GM18517 (cell line): ENCODE results near the gene DDN.
A peak's percentile ranks its signal among the peaks of the same experiment; 100 is the strongest.

ENCODE experiments used
- ATAC-seq: cut with Tn5 transposase; IDR thresholded peaks from one replicate; pipeline ENCODE4 v1.9.1; 2021; ENCODE audit warnings: mild to moderate bottlenecking, moderate library complexity; ENCODE audit not compliant: unreplicated experiment

The DDN gene

DNA sequence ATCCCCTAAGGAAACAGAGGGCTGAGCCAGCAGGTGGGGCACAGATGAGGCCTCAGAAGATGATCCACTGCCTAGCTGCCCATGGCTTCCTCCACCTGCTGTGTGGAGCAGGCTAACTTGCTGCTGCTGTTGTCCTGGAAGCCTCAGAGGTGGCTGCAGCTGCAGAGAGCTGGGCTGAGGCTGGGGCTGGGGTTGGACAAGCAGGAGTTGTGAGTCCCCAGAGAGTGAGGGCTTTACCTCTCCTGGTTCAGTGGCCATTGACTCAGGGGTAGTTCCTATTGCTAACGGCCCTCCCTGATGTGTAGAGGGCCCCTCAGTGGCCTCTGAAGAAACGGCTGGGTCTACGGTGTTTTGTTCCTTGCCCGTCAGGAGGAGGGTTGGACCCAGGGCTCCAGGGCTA is 33.1 kb upstream of the DDN start:
- no peak for ATAC-seq

DNA sequence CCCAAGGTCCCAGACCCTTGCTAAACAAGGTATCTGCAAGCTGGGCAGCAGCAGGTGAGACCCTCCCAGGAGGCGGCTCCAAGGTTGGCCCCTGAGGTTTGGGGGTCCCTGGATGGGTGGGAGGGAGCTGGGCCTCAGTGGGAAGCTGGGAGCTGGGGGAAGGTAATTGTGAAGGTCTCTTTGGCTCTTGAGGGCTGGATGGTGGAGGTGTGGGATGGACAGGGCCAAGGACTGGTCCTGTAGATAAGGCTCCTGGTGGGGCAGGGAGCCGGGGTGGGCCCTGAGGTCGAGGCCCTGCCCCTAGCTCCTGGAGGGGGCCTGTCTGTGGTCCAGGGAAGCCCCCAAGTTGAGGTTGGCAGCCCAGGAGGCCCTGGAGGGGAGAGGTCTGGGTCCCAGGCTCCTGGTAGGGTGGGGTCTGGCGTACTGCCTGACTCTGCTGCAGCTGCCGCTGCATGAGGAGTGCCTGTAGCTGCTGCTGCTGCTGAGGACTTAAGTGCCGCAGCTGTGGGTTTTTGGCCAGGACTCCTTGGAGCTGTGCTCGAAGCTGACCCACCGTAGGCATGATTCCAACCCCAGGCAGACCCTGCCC is 32.5 kb upstream of the DDN start:
- no peak for ATAC-seq

DNA sequence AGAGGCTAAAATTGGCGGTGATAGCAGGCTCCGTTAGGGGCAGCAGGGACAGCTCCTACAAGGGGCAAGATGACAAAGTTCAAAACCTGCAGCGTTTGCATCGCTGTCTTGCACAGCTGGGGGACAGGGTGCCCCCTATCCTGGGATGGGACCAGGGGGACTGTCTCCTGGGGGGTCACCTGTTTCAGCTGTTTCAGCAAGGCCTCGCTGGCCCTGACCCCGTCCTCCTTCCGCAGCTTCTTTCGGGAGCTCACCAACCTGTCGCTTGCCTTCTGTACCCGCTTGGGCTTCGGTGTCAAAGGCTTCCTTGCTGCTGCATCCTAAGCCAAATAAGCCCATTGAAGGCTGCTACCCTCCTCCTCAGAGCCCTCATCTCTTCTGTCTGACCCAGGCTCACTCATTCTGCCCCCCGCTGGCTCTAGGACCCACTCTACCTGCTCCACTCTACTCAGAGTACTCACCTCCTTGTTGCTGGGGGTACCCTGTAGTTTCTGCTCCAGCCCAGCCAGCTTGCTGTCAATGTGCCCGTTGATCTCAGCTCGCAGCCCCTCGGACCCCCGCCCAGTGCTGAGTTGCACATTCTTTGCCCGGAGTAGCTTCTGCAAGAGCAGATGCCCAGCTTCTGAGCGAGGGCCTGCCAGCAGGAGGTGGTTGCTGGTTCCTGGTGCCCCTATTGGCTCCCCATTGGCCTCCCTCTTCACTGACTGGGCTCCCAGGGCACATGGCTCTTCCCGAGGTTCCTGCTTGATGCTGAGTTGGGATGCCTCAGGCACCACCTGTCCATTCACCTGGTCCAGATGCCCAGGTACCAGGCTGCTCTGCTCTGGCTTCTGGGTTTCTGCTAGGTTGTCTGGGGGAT is 31.8 kb upstream of the DDN start:
- ATAC-seq, result no peak

DNA sequence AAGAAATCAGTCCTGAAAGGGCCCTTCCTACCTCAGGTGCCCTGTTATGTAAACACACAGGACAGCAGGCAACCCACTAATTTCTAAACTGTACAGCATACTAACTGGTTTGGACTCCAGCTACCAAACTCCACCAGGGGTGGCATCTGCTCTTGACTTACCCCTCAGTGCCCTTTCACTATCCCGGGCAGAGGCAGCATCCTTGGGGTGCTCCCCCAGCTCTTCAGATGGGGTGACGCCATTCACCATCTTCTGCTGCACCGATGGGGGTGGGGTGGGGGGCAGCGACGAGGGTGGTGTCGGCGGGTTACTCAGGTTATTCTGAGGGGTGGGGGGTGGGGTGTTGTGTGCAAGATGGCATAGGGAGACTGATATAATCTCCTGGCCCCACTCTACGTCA is 30.9 kb upstream of the DDN start:
- no peak for ATAC-seq

DNA sequence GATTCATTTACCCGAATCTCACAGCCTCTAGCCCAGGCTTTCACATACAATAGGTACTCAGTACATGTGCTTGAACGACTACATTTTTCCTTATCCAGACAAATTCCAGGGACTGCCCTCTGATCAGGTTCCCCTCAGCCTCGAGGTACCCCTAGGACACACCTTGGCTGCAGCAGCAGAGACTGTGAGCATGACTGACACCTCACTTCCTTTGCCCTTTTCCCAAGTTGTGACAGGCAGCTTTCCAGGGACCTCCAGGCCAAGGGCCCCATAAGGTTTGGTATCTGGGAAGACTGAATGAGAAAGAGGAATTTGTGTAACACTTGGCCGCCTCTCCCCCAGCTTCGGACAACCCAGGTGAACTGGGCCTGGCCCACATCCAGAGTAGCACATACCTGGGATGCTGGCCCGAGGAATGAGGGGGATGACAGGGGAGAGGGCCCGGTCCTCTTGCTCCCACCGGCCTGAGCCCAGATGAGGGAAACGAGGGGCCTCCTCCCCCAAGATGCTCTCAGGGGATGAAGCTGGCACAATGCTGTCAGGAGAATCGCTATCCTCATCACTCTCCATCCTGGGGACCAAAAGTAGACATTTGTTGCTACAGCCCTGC is 29.6 kb upstream of the DDN start:
- no peak for ATAC-seq

DNA sequence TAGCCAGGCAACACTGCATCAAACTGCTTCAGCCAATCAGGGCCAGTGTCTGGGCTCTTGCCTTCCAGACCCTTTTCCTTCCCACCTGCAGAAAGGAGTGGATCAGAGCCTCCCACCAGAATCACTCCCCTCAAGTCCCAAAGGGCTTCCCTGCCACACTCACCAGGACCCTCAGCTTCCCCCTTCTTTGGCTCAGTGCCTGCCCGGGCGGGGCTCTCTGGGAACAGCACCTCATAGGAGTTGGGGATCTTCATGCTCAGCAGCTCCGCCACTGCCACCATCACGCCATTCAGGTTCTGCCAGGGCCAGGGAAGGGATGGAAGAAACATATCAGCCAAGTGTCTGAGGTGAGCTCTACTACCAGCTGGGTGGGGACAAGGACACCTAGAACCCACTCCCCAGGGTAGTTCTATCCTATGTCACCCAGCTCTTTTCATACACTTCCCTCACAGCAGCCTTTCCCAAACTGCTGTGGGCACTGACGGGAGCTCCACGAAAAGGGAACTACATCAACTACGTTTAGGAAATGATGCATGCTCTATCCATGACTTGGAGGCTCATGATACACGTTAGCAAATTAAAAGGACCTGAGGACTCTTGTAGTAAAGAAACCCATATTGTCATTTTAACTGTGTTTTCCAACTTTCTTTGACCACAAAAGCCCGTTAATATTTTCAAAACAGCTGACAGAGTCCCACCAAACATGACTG is 28.8 kb upstream of the DDN start:
- no peak for ATAC-seq

DNA sequence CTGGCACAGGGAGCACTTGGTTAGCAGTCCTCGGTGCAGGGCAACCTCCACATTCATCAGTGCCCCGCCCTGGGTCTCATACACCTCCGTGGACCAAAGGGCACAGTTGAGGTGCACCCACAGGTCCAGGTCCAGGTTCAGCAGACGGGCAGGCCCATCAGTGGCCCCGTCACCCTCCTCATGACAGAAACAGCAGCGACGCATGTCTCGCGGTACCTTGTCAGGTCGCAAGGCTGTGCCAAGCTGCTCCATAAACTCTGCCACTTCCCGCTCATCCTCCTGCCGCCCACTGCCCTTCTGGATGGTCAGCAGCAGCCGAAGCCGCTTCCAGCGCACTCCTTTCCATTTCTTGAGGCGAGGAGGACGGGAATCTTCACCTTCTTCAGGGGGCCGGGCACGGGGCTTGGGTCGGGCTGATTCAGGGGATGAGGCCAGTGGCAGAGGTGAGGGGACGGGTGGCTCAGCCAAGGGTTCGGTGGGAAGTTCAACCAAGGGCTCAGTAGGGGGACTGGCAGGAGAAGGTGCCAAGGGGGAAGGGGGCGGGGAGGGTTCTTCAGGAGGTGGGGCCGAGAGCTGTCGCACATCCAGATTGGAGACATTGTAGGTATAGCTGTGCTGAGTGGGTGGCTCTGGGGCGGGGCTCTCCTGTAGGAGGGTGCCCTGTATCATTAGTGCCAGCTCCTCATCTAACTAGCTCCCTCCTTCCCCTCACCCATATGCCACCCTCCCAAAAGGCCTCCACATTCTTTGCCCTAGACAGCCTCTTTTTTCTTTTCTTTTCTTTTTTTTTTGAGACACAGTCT is 27.7 kb upstream of the DDN start:
- no peak for ATAC-seq

DNA sequence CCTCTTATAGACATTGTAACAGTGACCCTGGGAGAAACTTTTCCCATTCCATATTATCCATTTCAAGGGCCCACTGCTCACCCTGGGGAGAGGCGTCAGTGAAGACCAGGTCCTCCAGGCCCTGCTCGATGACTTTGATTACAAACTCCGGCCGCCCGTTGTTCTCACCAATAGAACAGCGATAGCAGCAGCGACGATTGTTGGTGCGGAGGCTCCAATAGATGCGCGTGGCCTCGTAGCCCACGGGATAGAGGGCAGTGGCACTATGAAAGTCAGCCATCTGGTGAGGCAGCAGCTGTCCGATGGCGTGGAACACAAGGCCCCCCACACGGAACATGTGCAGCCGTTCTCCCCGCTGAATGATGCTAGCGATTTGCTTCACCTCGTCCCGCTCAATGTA is 26.9 kb upstream of the DDN start:
- no peak for ATAC-seq

DNA sequence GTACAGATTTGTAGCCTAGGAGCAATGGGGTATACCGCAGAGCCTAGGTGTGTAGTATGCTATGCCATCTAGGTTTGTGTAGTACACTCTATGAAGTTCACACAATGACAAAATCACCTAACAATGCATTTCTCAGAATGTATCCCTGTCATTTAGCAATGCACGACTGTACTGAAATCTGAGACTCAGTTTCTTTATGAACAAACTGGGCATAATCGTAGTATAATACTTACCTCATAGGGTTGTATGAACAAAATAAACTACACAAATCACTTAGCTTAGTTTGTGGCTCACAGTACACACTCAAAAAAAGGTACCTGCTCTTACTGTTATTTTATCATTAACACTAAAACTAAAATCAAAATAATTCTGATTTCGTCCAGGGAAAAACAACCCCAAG is 26.3 kb upstream of the DDN start:
- ATAC-seq, result no peak

DNA sequence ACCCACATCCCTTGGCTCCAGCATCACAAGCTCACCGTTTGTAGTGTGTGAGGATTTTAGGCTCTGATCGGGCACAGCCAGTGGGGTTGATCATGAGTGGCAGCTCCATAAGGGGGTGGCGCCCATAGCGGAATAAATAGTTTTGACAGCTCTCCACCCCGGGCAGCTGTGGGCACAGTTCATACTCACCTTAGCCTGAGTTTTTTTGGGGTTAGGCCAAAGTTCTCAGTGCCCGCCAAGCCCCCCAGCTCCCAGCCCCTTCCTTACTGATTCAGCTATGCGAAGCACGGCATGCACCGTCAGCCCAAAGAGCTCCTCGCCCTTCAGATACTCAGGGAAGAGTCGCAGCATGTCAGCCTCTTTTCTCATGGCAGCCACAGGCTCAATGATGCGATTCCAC is 25.4 kb upstream of the DDN start:
- no peak for ATAC-seq

DNA sequence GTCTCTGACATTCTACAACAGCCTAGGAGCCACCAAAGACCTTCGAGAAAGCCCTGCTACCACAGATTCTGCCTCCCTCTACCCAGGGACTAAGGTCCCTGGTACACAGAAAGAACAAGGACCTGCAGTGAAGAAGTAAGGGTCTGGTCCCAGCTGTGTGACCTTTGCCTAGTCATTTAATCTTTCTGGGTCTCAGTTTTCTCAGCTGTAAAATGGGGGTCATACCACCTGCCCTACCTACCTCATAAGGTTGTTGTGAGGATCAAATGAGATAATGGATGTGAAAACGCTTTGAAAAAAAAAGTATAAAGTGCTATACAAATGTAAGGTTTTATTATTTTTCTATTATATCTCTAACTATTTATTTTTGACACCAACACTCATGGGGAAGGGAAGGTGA is 24.6 kb upstream of the DDN start:
- ATAC-seq, result no peak

DNA sequence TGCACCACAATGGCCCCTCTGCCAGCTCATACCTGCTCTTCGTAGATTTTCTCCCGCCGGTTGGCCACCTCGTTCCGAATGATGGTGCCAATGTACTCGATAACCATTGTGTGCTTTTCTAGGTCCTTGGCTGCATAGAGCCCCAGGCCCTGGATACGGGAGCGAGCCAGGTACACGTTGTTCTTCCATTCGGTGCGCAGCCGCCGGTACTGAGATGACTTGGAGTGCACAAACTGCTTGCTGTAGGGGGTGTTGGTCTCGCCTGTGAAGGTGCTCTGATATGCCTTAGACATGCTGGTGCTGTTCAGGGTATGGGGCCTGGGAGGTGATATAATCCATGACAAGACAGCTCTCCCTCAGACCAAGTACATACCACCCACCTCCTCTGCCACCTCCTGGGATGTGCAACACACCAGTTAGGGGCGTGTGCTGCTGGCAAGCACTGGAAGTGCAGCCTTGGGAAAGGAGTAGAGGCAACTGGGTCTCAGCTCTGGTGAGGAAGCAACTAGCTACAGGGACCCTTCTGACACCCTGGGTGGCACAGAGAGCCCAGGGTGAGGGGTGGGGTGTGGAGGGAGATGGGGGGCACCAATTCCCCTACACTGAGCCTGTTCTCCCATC is 23.5 kb upstream of the DDN start:
- ATAC-seq, result no peak

DNA sequence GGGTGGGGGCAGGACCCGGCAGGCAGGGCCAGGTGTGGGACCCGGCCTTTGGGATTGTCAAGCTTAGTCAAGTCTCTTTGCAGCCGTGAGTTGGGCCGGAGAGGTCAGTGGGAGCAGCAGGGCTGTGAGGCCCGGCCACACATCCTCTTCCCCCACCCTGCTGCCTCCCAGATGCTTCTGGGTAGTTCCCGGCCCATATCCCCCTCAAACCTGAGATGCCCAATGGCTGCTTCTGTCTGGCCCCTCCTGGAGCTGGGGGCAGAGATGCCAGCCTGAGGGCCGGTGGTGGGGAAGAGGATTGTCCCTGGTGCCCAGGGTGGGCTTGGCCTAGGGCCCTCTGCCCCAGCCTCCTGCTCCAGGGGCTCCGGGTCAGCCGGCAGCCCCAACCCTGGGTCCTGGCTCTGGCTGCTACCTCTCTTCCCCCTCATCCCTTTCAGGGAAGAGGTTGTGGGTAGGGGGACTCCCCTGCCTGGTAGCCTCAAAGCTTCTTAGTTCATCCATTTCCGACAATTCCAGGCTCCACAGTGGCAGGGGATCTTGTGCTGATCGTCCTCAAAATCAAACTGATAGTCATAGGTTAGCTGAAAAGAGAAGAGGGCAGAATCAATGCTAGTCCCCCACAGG is 22.2 kb upstream of the DDN start:
- ATAC-seq, result no peak

DNA sequence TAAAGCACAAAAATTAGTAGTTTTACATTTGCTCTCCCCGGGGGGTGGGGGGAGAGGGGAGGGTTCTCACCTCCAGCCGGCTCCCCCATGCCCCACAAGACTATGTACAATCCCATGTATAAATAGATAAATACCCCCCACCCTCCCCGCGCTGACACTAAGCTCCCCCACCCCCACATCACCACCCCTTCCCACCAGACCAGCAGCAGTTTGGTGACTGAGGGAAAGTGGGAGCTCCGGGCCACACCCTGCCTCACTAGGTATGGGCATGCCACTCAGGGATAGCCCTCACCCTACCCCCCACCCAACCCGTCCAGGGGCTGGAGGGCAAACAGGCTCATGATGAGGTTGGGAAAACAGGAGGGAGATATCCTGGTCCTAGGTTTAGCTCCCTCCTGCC is 21.3 kb upstream of the DDN start:
- ATAC-seq, result no peak

DNA sequence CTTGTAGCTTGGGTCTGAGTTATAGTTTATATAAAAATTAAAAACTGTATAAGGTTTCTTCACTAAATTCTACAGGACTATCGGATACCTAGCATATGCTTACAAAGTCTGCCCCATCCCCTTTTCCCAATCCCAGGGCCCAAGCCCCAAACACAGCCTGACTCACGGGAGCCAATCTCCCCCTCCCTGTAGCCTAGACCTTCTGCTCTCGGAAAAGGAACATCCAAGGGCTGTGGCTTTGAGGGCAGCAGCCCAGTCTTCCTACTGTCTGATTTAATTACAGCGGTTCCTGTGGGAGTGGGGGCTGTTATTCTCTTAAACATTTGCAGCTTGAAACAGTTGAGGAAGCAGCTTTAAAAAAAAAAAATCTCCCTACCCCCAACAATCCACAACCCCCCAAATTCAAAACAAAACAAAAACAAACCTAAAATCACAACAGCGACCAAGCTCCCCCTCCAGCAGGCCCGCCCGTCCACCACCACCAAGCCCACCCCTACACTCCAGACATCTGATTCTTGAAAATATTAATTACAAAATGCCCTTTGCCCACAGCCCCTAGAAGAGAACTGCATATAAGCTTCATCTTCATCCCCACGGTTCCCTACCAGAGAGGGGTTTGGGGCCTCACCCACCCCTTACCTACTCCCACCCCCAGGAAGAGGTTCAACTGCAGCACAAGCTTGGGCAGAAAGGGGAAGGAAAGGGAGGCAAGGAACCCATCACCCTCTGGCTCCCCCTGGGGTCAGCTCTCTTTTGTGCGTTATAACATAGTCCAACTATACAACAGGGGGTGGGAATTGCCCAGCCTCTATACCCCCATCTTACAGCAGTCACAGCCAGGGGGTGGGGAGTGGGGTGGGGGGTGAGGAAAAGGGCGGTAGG is 20.5 kb upstream of the DDN start:
- ATAC-seq, result no peak

DNA sequence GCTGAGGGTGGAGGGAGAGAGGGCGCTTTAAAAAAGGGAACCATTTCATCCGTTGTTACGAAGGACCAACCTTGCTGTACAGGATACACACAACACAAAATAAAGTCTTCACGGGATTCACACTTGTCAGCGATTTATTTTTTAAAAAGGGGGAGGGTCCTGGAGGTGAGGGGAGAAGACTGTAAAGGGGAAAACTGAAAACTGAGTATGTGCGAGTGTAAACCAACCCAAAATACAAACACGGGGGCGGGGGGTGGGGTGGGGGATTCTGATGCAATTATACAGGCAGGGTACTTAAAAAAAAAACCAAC is 19.9 kb upstream of the DDN start:
- no peak for ATAC-seq

DNA sequence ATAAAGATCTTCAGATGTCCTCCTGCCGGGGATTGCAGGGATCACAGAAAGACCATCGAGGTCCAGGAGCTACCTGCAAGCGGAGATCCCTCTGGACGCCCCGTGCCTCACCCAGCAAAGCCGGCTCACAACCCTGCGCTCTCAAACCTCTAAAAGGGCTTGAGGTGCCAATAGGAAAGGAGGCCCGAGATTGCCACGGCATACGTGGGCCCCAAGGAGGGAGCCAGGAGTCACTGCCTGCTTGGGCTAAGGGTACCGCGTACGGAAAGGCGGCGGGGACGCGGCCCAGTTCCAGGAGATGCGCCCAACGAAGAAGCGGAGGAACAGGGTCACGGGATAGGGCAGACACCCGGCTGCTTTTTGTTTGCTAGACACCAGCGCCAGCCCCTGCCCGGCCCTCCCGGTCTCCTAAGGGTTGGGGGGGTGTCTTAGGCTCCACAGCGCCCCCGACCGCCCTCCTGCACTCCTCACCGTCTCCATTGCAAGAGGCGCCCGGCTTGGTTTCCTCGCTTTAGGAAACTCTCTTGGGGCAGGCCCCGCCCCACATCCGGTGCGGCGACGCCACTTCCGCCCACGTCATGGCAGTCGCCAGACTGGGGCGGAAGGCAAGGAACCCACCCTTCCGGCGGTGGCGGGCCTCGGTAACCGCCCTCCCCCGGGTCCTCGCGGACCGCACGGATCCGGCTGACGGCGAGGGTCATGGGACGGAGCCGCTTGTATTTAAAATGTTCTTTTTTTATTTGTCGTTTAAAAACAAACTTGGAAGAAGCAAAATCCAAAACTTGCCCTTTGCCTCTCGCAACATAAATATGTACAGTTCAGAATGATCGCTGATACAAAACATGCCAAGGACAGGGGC is 19.3 kb upstream of the DDN start, which contains the start of gene PRKAG1:
PRKAG1 (minus strand) TSS at position 516 of the 859 bp plus-strand sequence; CDS start at position 480, 36 bp downstream.
- ATAC-seq, result peak; percentile 85

DNA sequence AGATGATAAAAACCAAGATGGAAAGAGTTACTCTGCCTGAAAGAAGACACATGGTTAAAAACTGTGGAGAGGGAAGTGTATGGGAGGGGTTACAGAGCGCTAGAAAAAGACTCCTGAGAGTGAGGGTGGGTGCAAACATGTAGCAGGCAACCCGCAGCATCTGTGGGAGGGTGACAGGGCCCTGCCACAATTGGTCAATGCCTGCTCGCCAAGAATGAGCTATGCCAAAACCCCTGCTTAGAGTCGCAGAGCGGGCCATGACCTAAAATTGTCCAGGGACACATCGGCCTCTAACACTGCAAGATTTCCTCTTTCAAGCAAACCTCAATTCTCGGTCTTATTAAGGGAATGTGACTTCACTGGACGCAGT is 18.7 kb upstream of the DDN start:
- ATAC-seq, result peak; percentile 19
